NCI-H2171 treated with DMSO at 0.1 percent for 48 hours (cell line): ENCODE data around the gene PPP1R15B.

Experiments used
- DNase-seq: peaks from one replicate; lab custom pipeline; 2025; lab: John Stamatoyannopoulos, UW

PPP1R15B gene

GRCh38 chr1:204400882-204401510 lies 10.6 kb downstream of the PPP1R15B start:
- DNase-seq = no peak

GRCh38 chr1:204398197-204399125 lies 13.2 kb downstream of the PPP1R15B start:
- DNase-seq = peak; percentile 97

GRCh38 chr1:204396015-204396583 lies 15.5 kb downstream of the PPP1R15B start:
- DNase-seq = no peak

- no peak for DNase-seq
These were observed 20.0 kb downstream of the PPP1R15B start for GRCh38 chr1:204391629-204392028.

- DNase-seq = no peak
These were observed 20.7 kb downstream of the PPP1R15B start for GRCh38 chr1:204390751-204391466.

GRCh38 chr1:204385727-204386126 lies 25.9 kb downstream of the PPP1R15B start:
- DNase-seq = no peak

- peak; percentile 50 for DNase-seq
These were observed 26.8 kb downstream of the PPP1R15B start for GRCh38 chr1:204384636-204385352.

GRCh38 chr1:204383163-204383904 lies 28.3 kb downstream of the PPP1R15B start:
- DNase-seq = no peak

- no peak for DNase-seq
These were observed 28.9 kb downstream of the PPP1R15B start for GRCh38 chr1:204382714-204383083.

GRCh38 chr1:204380293-204380831 lies 31.3 kb downstream of the PPP1R15B start:
- no peak for DNase-seq

GRCh38 chr1:204377800-204378668 lies 33.6 kb downstream of the PPP1R15B start:
- DNase-seq = peak; percentile 52

- DNase-seq = no peak
These were observed 34.5 kb downstream of the PPP1R15B start for GRCh38 chr1:204376919-204377799.

- DNase-seq = no peak
These were observed 35.2 kb downstream of the PPP1R15B start for GRCh38 chr1:204376465-204376864.

GRCh38 chr1:204373911-204374310 lies 37.7 kb downstream of the PPP1R15B start:
- no peak for DNase-seq

GRCh38 chr1:204370176-204370575 lies 41.4 kb downstream of the PPP1R15B start:
- no peak for DNase-seq

- DNase-seq = no peak
These were observed 42.5 kb downstream of the PPP1R15B start for GRCh38 chr1:204368996-204369726.

GRCh38 chr1:204367956-204368355 lies 43.7 kb downstream of the PPP1R15B start:
- DNase-seq = no peak
